ENCODE results near the gene KCNAB2.

The KCNAB2 gene

GRCh38 chr1:6045561-6045960 lies at the start of gene KCNAB2:
KCNAB2 (plus strand) TSS chr1:6045888; CDS start chr1:6051537, 5,649 bp downstream.
- no peak for DNase-seq (ENCODE audit: low spot score)

- DNase-seq (ENCODE audit: low spot score), result no peak
Measured at GRCh38 chr1:5996641-5997270, 48.9 kb upstream of the KCNAB2 start.

- DNase-seq (ENCODE audit: low spot score), result no peak
Measured at GRCh38 chr1:5997316-5997715, 48.4 kb upstream of the KCNAB2 start.

- DNase-seq (ENCODE audit: low spot score), result no peak
Measured at GRCh38 chr1:5998051-5998905, 47.4 kb upstream of the KCNAB2 start.

GRCh38 chr1:5998906-5999301 lies 46.8 kb upstream of the KCNAB2 start:
- no peak for DNase-seq (ENCODE audit: low spot score)

GRCh38 chr1:5999711-6000443 lies 45.8 kb upstream of the KCNAB2 start:
- DNase-seq (ENCODE audit: low spot score), result no peak

GRCh38 chr1:6000444-6001288 lies 45.0 kb upstream of the KCNAB2 start:
- no peak for DNase-seq (ENCODE audit: low spot score)

GRCh38 chr1:6001992-6002576 lies 43.6 kb upstream of the KCNAB2 start:
- no peak for DNase-seq (ENCODE audit: low spot score)

GRCh38 chr1:6002714-6003501 lies 42.8 kb upstream of the KCNAB2 start:
- no peak for DNase-seq (ENCODE audit: low spot score)

GRCh38 chr1:6003568-6004411 lies 41.9 kb upstream of the KCNAB2 start:
- DNase-seq (ENCODE audit: low spot score), result no peak

GRCh38 chr1:6004412-6005123 lies 41.1 kb upstream of the KCNAB2 start:
- no peak for DNase-seq (ENCODE audit: low spot score)

- DNase-seq (ENCODE audit: low spot score), result no peak
Measured at GRCh38 chr1:6005276-6005917, 40.3 kb upstream of the KCNAB2 start.

- DNase-seq (ENCODE audit: low spot score), result no peak
Measured at GRCh38 chr1:6006882-6007281, 38.8 kb upstream of the KCNAB2 start.

GRCh38 chr1:6007318-6008083 lies 38.2 kb upstream of the KCNAB2 start:
- peak; percentile 46 for DNase-seq (ENCODE audit: low spot score)

GRCh38 chr1:6008084-6008415 lies 37.6 kb upstream of the KCNAB2 start:
- DNase-seq (ENCODE audit: low spot score), result no peak

GRCh38 chr1:6008696-6009095 lies 37.0 kb upstream of the KCNAB2 start:
- no peak for DNase-seq (ENCODE audit: low spot score)

GRCh38 chr1:6009120-6010040 lies 36.3 kb upstream of the KCNAB2 start:
- DNase-seq (ENCODE audit: low spot score), result no peak
